IMR-90 (cell line): Measurements from ENCODE around the gene PGBD4. TPM values are rescaled to one million over a fixed set of nuclear protein-coding genes. Genes with fewer than 3 reads are reported as not detected.
"Not testable (repeated sequence)": the region's sequence is repeated elsewhere in the genome, so short reads cannot be mapped to it uniquely, and the experiment has no call there.

Source experiments
- ATAC-seq: fragments of 200-7000 bp; cut with Tn5 transposase; 2 replicates; pipeline ENCODE4 v1.9.1; 2020; ENCODE audit warnings: low read depth, mild to moderate bottlenecking, moderate library complexity
- BruUV-seq: library from RNA; stranded (reverse); fragments of 400-500 nt; replicated peaks from 2 replicates; lab custom pipeline; 2021; lab: Mats Ljungman, UMichigan
- CTCF ChIA-PET: fragments of 300-600 bp; formaldehyde crosslinking; extraction: SDS; loops from one replicate; lab custom pipeline; 2021; ENCODE audit warnings: antibody characterized with exemption; lab: Yijun Ruan, JAX
- POLR2A ChIA-PET: fragments of 300-600 bp; sonication (Branson Sonifier 250); formaldehyde crosslinking; loops from one replicate; lab custom pipeline; 2022; ENCODE audit warnings: antibody characterized with exemption; ENCODE audit not compliant: unreplicated experiment; lab: Charles Lee
- DNase-seq: peaks from one replicate; pipeline ENCODE4 v3.0.0; 2013
- H2AFZ ChIP-seq: replicated peaks from 2 replicates; pipeline ENCODE3; 2013; ENCODE audit warnings: low read length, mild to moderate bottlenecking; ENCODE audit not compliant: poor library complexity
- H2AK5ac ChIP-seq: 2 replicates; pipeline ENCODE4 v1.6.1; 2013; ENCODE audit warnings: low read depth, low read length, inconsistent platforms
- H2AK9ac ChIP-seq: replicated peaks from 2 replicates; pipeline ENCODE3; 2013; ENCODE audit warnings: mild to moderate bottlenecking, low read depth, low read length, moderate library complexity; ENCODE audit not compliant: poor library complexity
- H2BK120ac ChIP-seq: 2 replicates; pipeline ENCODE4 v1.6.1; 2013; ENCODE audit warnings: low read depth, low read length, inconsistent platforms
- H2BK15ac ChIP-seq: 3 replicates; pipeline ENCODE4 v1.6.1; 2013; ENCODE audit warnings: low read depth, low read length, inconsistent platforms
- H2BK20ac ChIP-seq: 2 replicates; pipeline ENCODE4 v1.6.1; 2013; ENCODE audit warnings: low read depth, mild to moderate bottlenecking, inconsistent platforms, low read length, moderate library complexity
- H2BK5ac ChIP-seq: 2 replicates; pipeline ENCODE4 v1.6.1; 2013; ENCODE audit warnings: mild to moderate bottlenecking, low read depth, low read length, inconsistent platforms; ENCODE audit not compliant: poor library complexity, severe bottlenecking
- H3K14ac ChIP-seq: replicated peaks from 2 replicates; pipeline ENCODE4 v1.6.1; 2013; ENCODE audit warnings: low read depth, low read length, inconsistent platforms
- H3K18ac ChIP-seq: 2 replicates; pipeline ENCODE4 v1.6.1; 2013; ENCODE audit warnings: low read depth, low read length, control low read depth
- H3K23ac ChIP-seq: 2 replicates; pipeline ENCODE4 v1.6.1; 2013; ENCODE audit warnings: low read depth, low read length, inconsistent platforms
- H3K27ac ChIP-seq: 2 replicates; pipeline ENCODE4 v1.5.1; 2013; ENCODE audit warnings: mild to moderate bottlenecking, control low read depth, low read length; ENCODE audit not compliant: insufficient read depth
- H3K27me3 ChIP-seq: 2 replicates; pipeline ENCODE4 v1.6.1; 2013; ENCODE audit warnings: low read length; ENCODE audit not compliant: control insufficient read depth, insufficient read depth
- H3K36me3 ChIP-seq: 2 replicates; pipeline ENCODE4 v1.6.1; 2013; ENCODE audit warnings: low read length, mixed read lengths; ENCODE audit not compliant: control insufficient read depth, insufficient read depth
- H3K4ac ChIP-seq: 2 replicates; pipeline ENCODE4 v1.6.1; 2013; ENCODE audit warnings: low read depth, low read length, inconsistent platforms
- H3K4me1 ChIP-seq: 2 replicates; pipeline ENCODE4 v1.6.1; 2013; ENCODE audit warnings: low read length, mixed read lengths; ENCODE audit not compliant: control insufficient read depth, insufficient read depth
- H3K4me2 ChIP-seq: 2 replicates; pipeline ENCODE4 v1.6.1; 2013; ENCODE audit warnings: low read depth, mild to moderate bottlenecking, control low read depth, low read length, moderate library complexity
- H3K4me3 ChIP-seq: 2 replicates; pipeline ENCODE4 v1.5.1; 2013; ENCODE audit warnings: low read depth, mild to moderate bottlenecking, control low read depth, low read length, moderate library complexity; ENCODE audit not compliant: insufficient read depth
- H3K56ac ChIP-seq: 2 replicates; pipeline ENCODE4 v1.6.1; 2013; ENCODE audit warnings: low read length, inconsistent platforms; ENCODE audit not compliant: insufficient read depth; ENCODE audit errors: extremely low read depth
- H3K79me1 ChIP-seq, 2 experiments: 2 replicates each; pipeline ENCODE4 v1.6.1; 2013; ENCODE audit warnings: low read length in 2 of 2, inconsistent platforms in 1 of 2, low read depth in 1 of 2
- H3K9ac ChIP-seq: 2 replicates; pipeline ENCODE4 v1.6.1; 2013; ENCODE audit warnings: low read depth, low read length, control low read depth
- H3K9me1 ChIP-seq: 2 replicates; pipeline ENCODE4 v1.6.1; 2013; ENCODE audit warnings: low read length, inconsistent platforms; ENCODE audit not compliant: insufficient read depth
- H3K9me3 ChIP-seq: 2 replicates; pipeline ENCODE4 v1.6.1; 2013; ENCODE audit warnings: low read length; ENCODE audit not compliant: control insufficient read depth, insufficient read depth
- H4K20me1 ChIP-seq: 2 replicates; pipeline ENCODE4 v1.6.1; 2013; ENCODE audit warnings: low read length, inconsistent platforms; ENCODE audit not compliant: insufficient read depth
- H4K5ac ChIP-seq: 2 replicates; pipeline ENCODE4 v1.6.1; 2013; ENCODE audit warnings: mild to moderate bottlenecking, low read depth, low read length, control low read depth
- H4K8ac ChIP-seq, 2 experiments: 2 replicates each; pipeline ENCODE4 v1.6.1; 2013; ENCODE audit warnings: low read depth in 2 of 2, low read length in 2 of 2, control low read depth in 1 of 2, inconsistent platforms in 1 of 2
- H4K91ac ChIP-seq: 2 replicates; pipeline ENCODE4 v1.6.1; 2013; ENCODE audit warnings: low read depth, low read length, inconsistent platforms; ENCODE audit not compliant: insufficient read depth
- WGBS, 2 experiments: methylation state at CpG; one replicate each; pipeline versions ENCODE4 v1.1.5 to v1.1.7; 2013; ENCODE audit warnings: missing lambda C conversion rate in 2 of 2; ENCODE audit not compliant: insufficient read length in 1 of 2; ENCODE audit errors: extremely low coverage in 2 of 2; 5-methylcytosine and 5-hydroxymethylcytosine counted together
- dilution Hi-C: fragments of 300-500 bp; cut with HindIII; formaldehyde crosslinking; loops from one replicate; pipeline ENCODE4 v1.14.3; 2018; ENCODE audit warnings: low sequenced_read_pairs; ENCODE audit not compliant: unreplicated experiment
- in situ Hi-C: fragments of 300-500 bp; cut with MboI; formaldehyde crosslinking; loops from 3 replicates; pipeline ENCODE4 v1.14.3; 2019; ENCODE audit warnings: low sequenced_read_pairs, inconsistent platforms, mixed read lengths
- intact Hi-C: fragments of 100-400 bp; cut with micrococcal nuclease; formaldehyde crosslinking; loops from 2 replicates; pipeline ENCODE4 v1.10.0; 2022
- polyA plus RNA-seq, 3 experiments: library from polyadenylated mRNA; depleted of rRNA; stranded (reverse); fragments of >200 nt; gene quantifications; 2 replicates each; pipeline ENCODE4 v1.2.3, GENCODE V29; 2012; ENCODE audit warnings: low replicate concordance in 1 of 3
- total RNA-seq: library from RNA; depleted of rRNA; stranded (reverse); fragments of >200 nt; gene quantifications from 2 replicates; pipeline ENCODE4 v1.2.3, GENCODE V29; 2012

The PGBD4 gene
- total and polyA plus RNA-seq, 2 of the 4 experiments (the other 2 are of a cell fraction) = 0.89 to 1.3 TPM

GRCh38 chr15:34120420-34120819 is 18.5 kb downstream of the PGBD4 start:
- H2AFZ ChIP-seq, H2AK9ac ChIP-seq, H2BK120ac ChIP-seq, H3K79me1 ChIP-seq, H3K9me1 ChIP-seq, BruUV-seq, H3K4me3 ChIP-seq, H3K4ac ChIP-seq, H3K14ac ChIP-seq, H4K5ac ChIP-seq, H3K27me3 ChIP-seq, H2AK5ac ChIP-seq, H3K9me3 ChIP-seq, intact Hi-C loops, H2BK20ac ChIP-seq, H3K9ac ChIP-seq, H4K91ac ChIP-seq, H3K36me3 ChIP-seq, dilution Hi-C loops, H3K56ac ChIP-seq, H3K4me1 ChIP-seq, H3K23ac ChIP-seq, H4K20me1 ChIP-seq, H4K8ac ChIP-seq, POLR2A ChIA-PET, DNase-seq, H3K4me2 ChIP-seq, CTCF ChIA-PET, H2BK15ac ChIP-seq, H3K27ac ChIP-seq, H2BK5ac ChIP-seq, ATAC-seq, H3K18ac ChIP-seq: not testable (repeated sequence)
- in situ Hi-C loops = loop anchor here (25.0 kb wide), 1 partner anchor 467 kb away; the partner anchor contains the start of gene GOLGA8B
- no CpG with 5 or more reads among the region's 2 CpGs for WGBS, 2 experiments

- H2BK20ac ChIP-seq, H3K4me3 ChIP-seq, H3K9me1 ChIP-seq, H4K91ac ChIP-seq, H2AK5ac ChIP-seq, H3K9me3 ChIP-seq, H4K20me1 ChIP-seq, H3K23ac ChIP-seq, H3K4me2 ChIP-seq, H2AK9ac ChIP-seq, H2BK15ac ChIP-seq, H2AFZ ChIP-seq, dilution Hi-C loops, POLR2A ChIA-PET, H4K8ac ChIP-seq, ATAC-seq, H3K4ac ChIP-seq, H3K9ac ChIP-seq, H3K27ac ChIP-seq, H3K27me3 ChIP-seq, DNase-seq, H3K18ac ChIP-seq, H4K5ac ChIP-seq, H3K4me1 ChIP-seq, BruUV-seq, H3K14ac ChIP-seq, H3K36me3 ChIP-seq, H3K56ac ChIP-seq, intact Hi-C loops, H3K79me1 ChIP-seq: not testable (repeated sequence)
- in situ Hi-C loops = loop anchor here (25.0 kb wide), 1 partner anchor 466 kb away; the partner anchor contains the start of gene GOLGA8B
- Histone ChIP-seq H2BK5ac (peak overlapping the region; percentile 46), H2BK120ac (peak overlapping the region; percentile 19; the same call in 1 of the 2 replicates)
- 95% methylated on average over 4 of the region's 12 CpGs; no CpG with 5 or more reads in 1 of the 2 experiments for WGBS, 2 experiments
- CTCF ChIA-PET = interaction anchor here (2.2 kb wide), 1 partner anchor 88 kb away, joined by 8 read pairs; the partner anchor contains the start of gene KATNBL1
Measured at GRCh38 chr15:34121786-34122185, 19.9 kb downstream of the PGBD4 start.
